RWPE1 (cell line): ENCODE data around the gene AKAP9.
A peak's percentile ranks its signal among the peaks of the same experiment; 100 is the strongest.
"Not testable (repeated sequence)": the region's sequence is repeated elsewhere in the genome, so short reads cannot be mapped to it uniquely, and the experiment has no call there.

ENCODE experiments used
- CTCF ChIA-PET: fragments of 350-600 bp; sonication (Branson Sonifier 250); formaldehyde crosslinking; extraction: SDS; loops from one replicate; lab custom pipeline; 2021; lab: Yijun Ruan, JAX
- POLR2A ChIA-PET: fragments of 400-600 bp; formaldehyde crosslinking; extraction: SDS; loops from one replicate; lab custom pipeline; 2020; ENCODE audit warnings: antibody characterized with exemption; ENCODE audit not compliant: low non-redundant PET; lab: Yijun Ruan, JAX
- DNase-seq: peaks from one replicate; pipeline ENCODE4 v3.0.0; 2012; ENCODE audit warnings: low spot score
- H3K27ac ChIP-seq: fragments of 450-650 bp; 2 replicates; pipeline ENCODE4 v1.5.1; 2017
- TF ChIP-seq, protein P1 (sequence below): fragments of 450-650 bp; conservative IDR thresholded peaks from 2 replicates; pipeline ENCODE4 v1.5.1; 2017; ENCODE audit warnings: low read depth, mild to moderate bottlenecking

AKAP9 gene

DNA sequence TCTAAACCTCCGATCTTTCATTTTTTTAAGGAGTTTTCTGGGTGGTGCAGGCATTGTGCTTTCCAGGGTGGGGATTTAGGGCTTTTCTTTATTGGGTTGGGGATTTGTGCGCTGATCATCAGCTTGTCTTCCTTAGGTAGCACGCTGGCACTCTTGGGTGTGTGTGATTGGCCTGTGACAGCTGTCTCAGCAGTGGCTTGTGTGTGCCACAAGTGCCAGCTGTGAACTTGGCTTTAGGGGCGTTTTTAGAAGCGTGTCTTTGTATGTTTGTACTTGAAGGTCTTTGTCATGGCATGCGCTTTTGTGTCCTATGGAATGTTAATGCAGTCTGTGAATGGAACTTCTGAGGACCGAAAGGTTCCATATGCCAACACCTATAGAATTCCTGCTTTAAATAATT lies 788 bp downstream of the AKAP9 start:
- POLR2A ChIA-PET, result no interaction called here
- TF ChIP-seq, protein P1, sequence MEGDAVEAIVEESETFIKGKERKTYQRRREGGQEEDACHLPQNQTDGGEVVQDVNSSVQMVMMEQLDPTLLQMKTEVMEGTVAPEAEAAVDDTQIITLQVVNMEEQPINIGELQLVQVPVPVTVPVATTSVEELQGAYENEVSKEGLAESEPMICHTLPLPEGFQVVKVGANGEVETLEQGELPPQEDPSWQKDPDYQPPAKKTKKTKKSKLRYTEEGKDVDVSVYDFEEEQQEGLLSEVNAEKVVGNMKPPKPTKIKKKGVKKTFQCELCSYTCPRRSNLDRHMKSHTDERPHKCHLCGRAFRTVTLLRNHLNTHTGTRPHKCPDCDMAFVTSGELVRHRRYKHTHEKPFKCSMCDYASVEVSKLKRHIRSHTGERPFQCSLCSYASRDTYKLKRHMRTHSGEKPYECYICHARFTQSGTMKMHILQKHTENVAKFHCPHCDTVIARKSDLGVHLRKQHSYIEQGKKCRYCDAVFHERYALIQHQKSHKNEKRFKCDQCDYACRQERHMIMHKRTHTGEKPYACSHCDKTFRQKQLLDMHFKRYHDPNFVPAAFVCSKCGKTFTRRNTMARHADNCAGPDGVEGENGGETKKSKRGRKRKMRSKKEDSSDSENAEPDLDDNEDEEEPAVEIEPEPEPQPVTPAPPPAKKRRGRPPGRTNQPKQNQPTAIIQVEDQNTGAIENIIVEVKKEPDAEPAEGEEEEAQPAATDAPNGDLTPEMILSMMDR, result no peak
- peak overlapping the region; percentile 92 for H3K27ac ChIP-seq
- CTCF ChIA-PET, result interaction anchor here (1.0 kb wide), 1 partner anchor 111 kb away, joined by 3 read pairs; no protein-coding TSS in a partner anchor
- peak; percentile 20 for DNase-seq

DNA sequence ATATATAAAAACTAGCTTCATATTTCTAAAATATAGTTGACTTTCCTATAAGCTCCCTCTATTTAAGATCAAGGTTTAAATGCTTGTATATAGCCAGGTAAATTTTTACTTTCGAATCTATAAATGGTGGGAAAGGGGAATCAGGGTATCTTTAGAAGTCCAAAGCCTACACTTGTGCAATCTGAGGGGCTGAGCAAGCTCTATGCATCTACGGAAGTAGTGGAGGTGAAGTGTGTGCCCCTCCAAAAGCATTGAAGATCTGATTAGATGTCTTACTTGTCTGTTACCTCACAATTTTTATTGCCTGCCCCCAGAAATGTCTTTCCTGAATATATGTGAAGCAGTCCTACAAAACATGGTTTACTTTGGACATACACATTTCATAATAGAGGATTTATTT lies 1.6 kb downstream of the AKAP9 start:
- POLR2A ChIA-PET, result no interaction called here
- TF ChIP-seq, protein P1, result no peak
- H3K27ac ChIP-seq, result no peak overlapping the region
- CTCF ChIA-PET, result interaction anchor here (0.6 kb wide), 1 partner anchor 1331 kb away, joined by 5 read pairs; no protein-coding TSS in a partner anchor
- DNase-seq, result no peak

DNA sequence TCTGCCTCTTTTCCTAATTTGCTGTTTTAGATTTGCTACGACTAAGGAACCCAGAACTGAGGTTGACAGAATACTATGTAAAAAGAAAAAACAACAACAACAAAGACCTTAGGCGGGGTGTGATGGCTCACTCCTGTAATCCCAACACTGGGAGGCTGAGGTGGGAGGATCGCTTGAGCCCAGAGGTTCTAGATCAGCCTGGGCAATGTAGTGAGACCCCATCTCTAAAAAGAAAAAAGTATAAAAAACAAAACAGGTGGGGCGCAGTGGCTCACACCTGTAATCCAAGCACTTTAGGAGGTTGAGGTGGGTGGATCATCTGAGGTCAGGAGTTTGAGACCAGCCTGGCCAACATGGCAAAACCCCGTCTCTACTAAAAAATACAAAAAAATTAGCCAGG lies 4.3 kb downstream of the AKAP9 start:
- peak overlapping the region; percentile 17; the same call in 1 of the 2 replicates for H3K27ac ChIP-seq
- CTCF ChIA-PET, result interaction anchor here (0.6 kb wide), 1 partner anchor 855 kb away, joined by 11 read pairs; no protein-coding TSS in a partner anchor
- DNase-seq, POLR2A ChIA-PET: not testable (repeated sequence)

DNA sequence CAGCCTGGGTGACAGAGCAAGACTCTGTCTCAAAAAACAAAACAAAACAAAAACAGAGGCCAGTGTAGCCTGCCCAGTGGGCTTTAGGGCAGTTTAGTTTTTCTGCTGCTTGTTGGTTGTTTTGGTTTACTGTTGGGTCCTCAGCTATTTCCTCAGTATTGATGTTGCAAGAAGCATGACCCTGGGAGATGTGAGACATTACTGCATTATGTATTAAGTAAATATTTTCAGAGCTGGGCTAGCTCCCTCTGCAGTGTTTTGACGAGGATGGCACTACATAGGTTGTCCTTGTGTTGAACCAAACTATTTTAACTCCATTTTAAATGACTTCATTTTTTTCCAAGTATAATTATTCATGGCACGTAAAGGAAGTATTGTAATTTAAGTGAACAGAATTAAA lies 4.8 kb downstream of the AKAP9 start:
- CTCF ChIA-PET, result interaction anchor here (0.6 to 0.8 kb wide), 3 partner anchors 64 to 856 kb away, joined by 3 to 11 read pairs (median 5); no protein-coding TSS in a partner anchor
- POLR2A ChIA-PET, result no interaction called here
- DNase-seq, result no peak

DNA sequence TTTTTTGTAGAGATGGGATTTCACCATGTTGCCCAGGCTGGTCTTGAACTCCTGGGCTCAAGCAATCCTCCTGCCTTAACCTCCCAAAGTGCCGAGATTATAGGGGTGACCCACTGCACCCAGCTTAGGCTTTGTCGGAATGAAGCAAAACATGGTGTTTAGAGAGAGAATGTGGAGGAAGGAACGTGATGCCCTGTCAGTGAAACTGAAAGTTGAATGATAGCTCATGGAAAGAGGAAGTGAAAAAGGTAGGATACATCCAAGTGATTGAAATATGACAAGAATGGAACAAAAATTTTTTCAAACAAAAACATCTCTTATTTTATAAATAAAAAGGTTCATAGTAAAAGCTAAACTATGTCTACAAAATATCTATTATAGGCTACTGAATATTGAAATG lies 5.9 kb downstream of the AKAP9 start:
- DNase-seq, result no peak
- ChIA-PET CTCF (interaction anchor here (0.6 to 0.7 kb wide), 2 partner anchors 66 to 643 kb away, joined by 3 read pairs; no protein-coding TSS in a partner anchor), POLR2A (no interaction called here)
- no peak overlapping the region for H3K27ac ChIP-seq
- TF ChIP-seq, protein P1, result no peak

More for the DNA sequence above, 4.8 kb downstream of the AKAP9 start:
- peak overlapping the region; percentile 17; the same call in 1 of the 2 replicates for H3K27ac ChIP-seq
- TF ChIP-seq, protein P1, result no peak

DNA sequence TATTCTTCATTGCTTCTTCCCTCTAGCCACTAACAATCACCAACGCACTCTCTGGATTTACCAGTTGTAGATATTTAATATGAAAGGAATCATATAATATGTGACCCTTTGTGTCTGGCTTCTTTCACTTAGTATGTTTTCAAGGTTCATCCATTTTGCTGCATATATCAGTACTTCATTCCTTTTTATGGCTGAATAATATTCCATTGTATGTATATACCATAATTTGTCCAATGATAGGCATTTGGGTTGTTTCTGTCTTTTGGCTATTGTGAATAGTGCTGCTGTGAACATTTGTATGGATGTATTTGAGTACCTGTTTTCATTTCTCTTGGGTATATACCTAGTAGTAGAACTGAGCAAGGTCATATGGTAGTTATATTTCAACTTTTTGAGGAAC lies 7.3 kb downstream of the AKAP9 start:
- no peak overlapping the region for H3K27ac ChIP-seq
- DNase-seq, result no peak
- TF ChIP-seq, protein P1, result no peak
- ChIA-PET CTCF (no interaction called here), POLR2A (no interaction called here)

DNA sequence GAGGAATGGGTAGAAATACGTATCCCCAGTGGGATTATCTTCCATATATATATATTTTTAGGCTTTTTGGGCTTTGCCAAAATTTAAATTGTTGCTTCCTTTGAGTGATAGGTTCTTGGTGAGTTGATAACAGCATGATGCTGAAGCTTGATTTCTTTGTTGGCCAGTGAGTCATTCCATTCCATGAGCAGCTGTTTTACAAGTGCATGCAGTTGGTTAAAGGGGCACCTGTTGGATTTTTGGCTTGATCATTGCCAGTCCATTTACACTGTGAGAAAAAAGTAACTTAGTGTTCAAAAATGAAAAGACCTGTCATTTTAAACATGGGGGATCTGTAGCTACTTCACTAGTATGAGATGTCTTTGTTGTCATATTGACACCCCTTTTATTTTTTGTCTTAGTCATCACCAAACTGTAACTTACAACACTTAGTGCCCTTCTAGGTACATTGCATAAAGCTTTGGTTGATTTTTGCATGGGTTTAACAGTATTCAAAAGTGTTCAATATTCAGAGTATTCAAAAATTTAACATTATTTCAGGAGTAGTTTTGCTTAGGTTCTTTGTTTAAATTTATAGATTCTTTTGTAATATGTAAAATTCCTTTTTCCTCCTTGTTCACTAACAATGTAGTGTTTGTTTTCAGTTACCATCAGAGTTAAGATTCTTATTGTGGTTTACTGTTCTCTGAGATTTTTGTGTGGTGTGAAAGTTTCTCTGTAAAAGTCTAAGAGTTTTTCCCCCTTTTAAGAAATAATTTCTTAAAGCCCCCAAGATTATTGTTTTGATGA lies 8.8 kb downstream of the AKAP9 start:
- no peak for DNase-seq
- POLR2A ChIA-PET, result no interaction called here
- TF ChIP-seq, protein P1, result no peak
- no peak overlapping the region for H3K27ac ChIP-seq
- CTCF ChIA-PET, result interaction anchor here (0.5 kb wide), 1 partner anchor 497 kb away, joined by 3 read pairs; no protein-coding TSS in a partner anchor
